ENCODE results near the gene ATOSA. TPM values are rescaled to one million over a fixed set of nuclear protein-coding genes. Genes with fewer than 3 reads are reported as not detected.
A peak's percentile ranks its signal among the peaks of the same experiment; 100 is the strongest.

ATOSA gene
- total RNA-seq, 3 donors from 2014 or later: 6.8 to 12.2 (median 8.1) TPM

GRCh38 chr15:52709187-52709981 lies 30.2 kb upstream of the ATOSA start:
- Mint-ChIP-seq H3K9me3 (no peaks in the 10 kb centered on the region), H3K36me3 (ENCODE audit: insufficient read depth) (no peaks in the 10 kb centered on the region), H3K4me3 (peak overlapping the region; percentile 25), H3K4me1 (ENCODE audit: low read depth) (peaks cover 5% of the 10 kb centered on the region), H3K27me3 (ENCODE audit: low read depth) (no peaks in the 10 kb centered on the region)
- no peak for ATAC-seq
- no peak for DNase-seq

DNA sequence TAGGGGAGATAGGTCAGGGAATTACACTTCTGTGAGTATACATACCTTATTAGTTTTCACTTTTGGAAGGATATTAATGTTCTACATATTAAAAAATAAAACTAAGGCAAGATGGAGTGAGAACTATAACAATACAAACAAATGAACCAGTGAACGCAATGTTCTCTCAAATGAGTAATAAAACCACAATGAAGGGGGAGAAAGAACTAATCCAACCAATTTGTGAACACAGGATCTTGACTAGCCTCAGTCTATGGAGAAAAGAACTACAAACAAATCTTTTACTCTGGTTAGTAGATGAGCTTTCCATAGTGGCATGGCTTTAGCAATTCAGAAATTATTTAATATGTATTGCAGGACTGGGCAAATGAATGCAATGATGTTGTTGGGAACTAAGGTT lies 26.9 kb upstream of the ATOSA start:
- H3K27me3 Mint-ChIP-seq (ENCODE audit: low read depth): peaks cover 2% of the 10 kb centered on the region
- no peaks in the 10 kb centered on the region for H3K36me3 Mint-ChIP-seq (ENCODE audit: insufficient read depth)
- no peak overlapping the region for H3K4me3 Mint-ChIP-seq
- H3K4me1 Mint-ChIP-seq (ENCODE audit: low read depth): peaks cover 5% of the 10 kb centered on the region
- H3K9me3 Mint-ChIP-seq: no peaks in the 10 kb centered on the region
- ATAC-seq: no peak
- no peak for DNase-seq

GRCh38 chr15:52702390-52702789 lies 23.2 kb upstream of the ATOSA start:
- H3K4me1 Mint-ChIP-seq (ENCODE audit: low read depth): no peaks in the 10 kb centered on the region

GRCh38 chr15:52699457-52699856 lies 20.3 kb upstream of the ATOSA start:
- ATAC-seq (no peak), DNase-seq (no peak)
- Mint-ChIP-seq H3K36me3 (ENCODE audit: insufficient read depth) (no peaks in the 10 kb centered on the region), H3K4me3 (no peak overlapping the region), H3K9me3 (no peaks in the 10 kb centered on the region), H3K27me3 (ENCODE audit: low read depth) (peaks cover 5% of the 10 kb centered on the region), H3K4me1 (ENCODE audit: low read depth) (no peaks in the 10 kb centered on the region)

More at GRCh38 chr15:52702390-52702789, 23.2 kb upstream of the ATOSA start:
- no peak for ATAC-seq
- H3K4me3 Mint-ChIP-seq: no peak overlapping the region
- peaks cover 5% of the 10 kb centered on the region for H3K27me3 Mint-ChIP-seq (ENCODE audit: low read depth)
- DNase-seq: no peak
- no peaks in the 10 kb centered on the region for H3K36me3 Mint-ChIP-seq (ENCODE audit: insufficient read depth)
- no peaks in the 10 kb centered on the region for H3K9me3 Mint-ChIP-seq

GRCh38 chr15:52698514-52698913 lies 19.3 kb upstream of the ATOSA start:
- ATAC-seq: no peak
- Mint-ChIP-seq H3K4me3 (no peak overlapping the region), H3K36me3 (ENCODE audit: insufficient read depth) (no peaks in the 10 kb centered on the region), H3K27me3 (ENCODE audit: low read depth) (peaks cover 5% of the 10 kb centered on the region), H3K4me1 (ENCODE audit: low read depth) (no peaks in the 10 kb centered on the region), H3K9me3 (no peaks in the 10 kb centered on the region)
- no peak for DNase-seq

DNA sequence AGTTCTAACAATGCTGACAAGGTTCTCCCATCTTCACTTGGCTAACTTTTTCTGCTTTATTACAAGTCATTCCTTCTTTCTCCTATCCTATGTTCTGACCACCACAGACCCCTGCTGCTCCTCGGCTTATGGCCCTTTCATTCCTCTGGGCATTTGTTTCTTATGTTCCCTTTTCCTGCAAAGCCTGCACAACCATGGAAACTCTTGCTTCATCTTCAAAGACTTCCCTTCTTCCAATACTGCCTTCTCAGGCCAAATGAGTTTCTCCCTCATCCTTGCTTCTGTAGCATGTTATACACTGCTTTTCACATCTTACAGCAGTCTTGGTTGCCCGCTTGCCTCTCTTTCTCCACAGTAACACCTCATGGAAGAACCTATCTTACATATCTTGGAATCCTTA lies 17.9 kb upstream of the ATOSA start:
- no peak overlapping the region for H3K4me3 Mint-ChIP-seq
- no peaks in the 10 kb centered on the region for H3K4me1 Mint-ChIP-seq (ENCODE audit: low read depth)
- ATAC-seq: no peak
- H3K27me3 Mint-ChIP-seq (ENCODE audit: low read depth): peaks cover 3% of the 10 kb centered on the region
- no peak for DNase-seq
- H3K9me3 Mint-ChIP-seq: no peaks in the 10 kb centered on the region
- no peaks in the 10 kb centered on the region for H3K36me3 Mint-ChIP-seq (ENCODE audit: insufficient read depth)

DNA sequence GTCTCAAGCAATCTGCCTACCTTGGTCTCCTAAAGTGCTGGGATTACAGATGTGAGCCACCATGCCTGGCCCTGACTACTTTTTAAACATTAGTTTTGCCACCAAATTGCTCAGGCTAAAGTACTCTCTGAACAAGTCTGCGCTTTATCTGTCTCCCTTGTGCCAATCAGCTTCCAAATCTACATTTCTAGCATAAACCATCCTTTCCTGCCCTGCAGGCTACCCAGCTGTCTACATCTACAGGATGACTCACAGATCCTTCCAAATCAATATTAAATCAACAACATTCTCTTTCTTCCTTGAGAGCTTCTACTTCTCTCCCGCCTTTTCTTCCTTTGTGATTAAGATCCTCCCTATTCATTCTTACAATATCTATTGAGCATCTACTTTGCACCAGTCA lies 16.0 kb upstream of the ATOSA start:
- H3K9me3 Mint-ChIP-seq: no peaks in the 10 kb centered on the region
- no peak overlapping the region for H3K4me3 Mint-ChIP-seq
- ATAC-seq (no peak), DNase-seq (no peak)
- no peaks in the 10 kb centered on the region for H3K36me3 Mint-ChIP-seq (ENCODE audit: insufficient read depth)
- no peaks in the 10 kb centered on the region for H3K27me3 Mint-ChIP-seq (ENCODE audit: low read depth)
- no peaks in the 10 kb centered on the region for H3K4me1 Mint-ChIP-seq (ENCODE audit: low read depth)

DNA sequence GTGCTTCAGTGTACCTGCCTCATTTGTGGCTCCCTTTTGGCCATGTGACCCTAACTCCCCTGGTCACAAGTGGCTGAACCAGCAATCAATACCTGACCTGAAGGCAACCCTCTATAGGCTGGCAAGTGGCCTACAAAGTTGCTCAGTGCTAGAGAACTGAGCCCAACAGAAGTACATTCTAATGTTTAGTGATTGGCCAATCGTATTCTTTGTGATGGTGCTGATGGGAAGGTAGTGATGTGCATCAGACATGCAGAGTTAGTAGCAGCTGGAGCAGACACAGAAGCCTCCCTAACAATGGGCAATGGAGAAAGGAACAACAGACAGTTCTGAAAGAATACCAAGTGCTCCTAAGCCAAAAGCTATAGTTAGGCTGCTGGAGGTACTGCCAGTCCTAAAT lies 10.4 kb upstream of the ATOSA start:
- ATAC-seq (no peak), DNase-seq (no peak)
- Mint-ChIP-seq H3K9me3 (no peaks in the 10 kb centered on the region), H3K36me3 (ENCODE audit: insufficient read depth) (no peaks in the 10 kb centered on the region), H3K4me3 (no peak overlapping the region), H3K27me3 (ENCODE audit: low read depth) (no peaks in the 10 kb centered on the region), H3K4me1 (ENCODE audit: low read depth) (no peaks in the 10 kb centered on the region)

DNA sequence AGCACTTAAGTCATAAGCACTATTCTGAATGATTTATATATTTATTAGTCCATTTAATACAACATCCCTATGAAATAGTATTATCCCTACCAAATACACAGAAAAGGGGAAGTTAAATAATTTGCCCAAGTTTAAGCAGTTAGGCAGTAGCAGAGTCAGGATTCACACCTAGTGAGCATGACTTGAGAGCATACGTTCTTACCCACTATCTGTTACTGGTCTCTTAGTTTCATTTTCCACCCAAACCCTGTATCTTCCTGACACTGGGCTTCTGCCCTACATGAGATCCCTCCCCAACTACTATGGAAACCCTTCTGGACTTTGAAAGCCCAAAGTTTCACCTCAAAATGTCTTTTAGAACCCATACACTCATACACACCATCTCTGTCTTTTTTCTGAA lies 4.4 kb upstream of the ATOSA start:
- peak overlapping the region; percentile 10 for H3K4me3 Mint-ChIP-seq
- H3K36me3 Mint-ChIP-seq (ENCODE audit: insufficient read depth): no peaks in the 10 kb centered on the region
- ATAC-seq: no peak
- no peaks in the 10 kb centered on the region for H3K27me3 Mint-ChIP-seq (ENCODE audit: low read depth)
- H3K9me3 Mint-ChIP-seq: no peaks in the 10 kb centered on the region
- no peak for DNase-seq
- H3K4me1 Mint-ChIP-seq (ENCODE audit: low read depth): peaks cover 31% of the 10 kb centered on the region

- Mint-ChIP-seq H3K27me3 (ENCODE audit: low read depth) (no peaks in the 10 kb centered on the region), H3K36me3 (ENCODE audit: insufficient read depth) (no peaks in the 10 kb centered on the region), H3K4me3 (no peak overlapping the region), H3K9me3 (no peaks in the 10 kb centered on the region), H3K4me1 (ENCODE audit: low read depth) (peaks cover 34% of the 10 kb centered on the region)
- no peak for ATAC-seq
- no peak for DNase-seq
Measured at GRCh38 chr15:52682781-52683180, 3.6 kb upstream of the ATOSA start.

- ATAC-seq (no peak), DNase-seq (no peak)
- no peak overlapping the region for H3K4me3 Mint-ChIP-seq
- H3K9me3 Mint-ChIP-seq: no peaks in the 10 kb centered on the region
- H3K4me1 Mint-ChIP-seq (ENCODE audit: low read depth): peaks cover 38% of the 10 kb centered on the region
- H3K27me3 Mint-ChIP-seq (ENCODE audit: low read depth): no peaks in the 10 kb centered on the region
- H3K36me3 Mint-ChIP-seq (ENCODE audit: insufficient read depth): no peaks in the 10 kb centered on the region
Measured at GRCh38 chr15:52682200-52682599, 3.0 kb upstream of the ATOSA start.

GRCh38 chr15:52681441-52681840 lies 2.3 kb upstream of the ATOSA start:
- Mint-ChIP-seq H3K27me3 (ENCODE audit: low read depth) (no peaks in the 10 kb centered on the region), H3K9me3 (no peaks in the 10 kb centered on the region), H3K4me1 (ENCODE audit: low read depth) (peaks cover 40% of the 10 kb centered on the region), H3K36me3 (ENCODE audit: insufficient read depth) (no peaks in the 10 kb centered on the region), H3K4me3 (no peak overlapping the region)
- ATAC-seq (no peak), DNase-seq (no peak)

DNA sequence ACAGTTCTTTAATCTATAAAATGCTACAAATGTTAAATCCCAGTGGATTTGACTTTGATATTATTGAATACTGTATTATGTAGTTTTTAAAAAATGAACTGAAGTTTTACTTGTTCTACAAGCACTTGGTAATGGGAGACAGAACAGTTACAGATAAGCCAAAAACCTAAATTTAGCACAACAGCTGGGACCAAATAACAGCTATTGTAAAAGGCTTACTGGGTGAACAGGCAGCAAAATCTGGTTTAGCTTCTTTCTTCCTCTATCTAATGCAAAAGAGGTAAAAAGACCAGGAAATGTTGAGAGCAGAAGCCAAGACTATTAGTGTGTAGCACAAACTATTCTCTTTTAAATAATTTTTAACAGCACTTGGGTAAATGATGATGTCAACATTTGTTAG lies 1.6 kb upstream of the ATOSA start:
- Mint-ChIP-seq H3K27me3 (ENCODE audit: low read depth) (no peaks in the 10 kb centered on the region), H3K4me3 (peak overlapping the region; percentile 16), H3K36me3 (ENCODE audit: insufficient read depth) (no peaks in the 10 kb centered on the region), H3K4me1 (ENCODE audit: low read depth) (peaks cover 45% of the 10 kb centered on the region), H3K9me3 (no peaks in the 10 kb centered on the region)
- DNase-seq (no peak), ATAC-seq (no peak)

- no peaks in the 10 kb centered on the region for H3K27me3 Mint-ChIP-seq (ENCODE audit: low read depth)
- DNase-seq (no peak), ATAC-seq (no peak)
- H3K9me3 Mint-ChIP-seq: no peaks in the 10 kb centered on the region
- H3K36me3 Mint-ChIP-seq (ENCODE audit: insufficient read depth): no peaks in the 10 kb centered on the region
- peak overlapping the region; percentile 76 for H3K4me3 Mint-ChIP-seq
- peaks cover 50% of the 10 kb centered on the region for H3K4me1 Mint-ChIP-seq (ENCODE audit: low read depth)
Measured at GRCh38 chr15:52680041-52680391, 828 bp upstream of the ATOSA start.

- no peaks in the 10 kb centered on the region for H3K27me3 Mint-ChIP-seq (ENCODE audit: low read depth)
- H3K4me3 Mint-ChIP-seq: peak overlapping the region; percentile 93
- DNase-seq: peak; percentile 38
- peaks cover 2% of the 10 kb centered on the region for H3K36me3 Mint-ChIP-seq (ENCODE audit: insufficient read depth)
- ATAC-seq: peak; percentile 68 to 72
- H3K4me1 Mint-ChIP-seq (ENCODE audit: low read depth): peaks cover 48% of the 10 kb centered on the region
- H3K9me3 Mint-ChIP-seq: no peaks in the 10 kb centered on the region
Measured at GRCh38 chr15:52678468-52679231, 538 bp downstream of the ATOSA start.

Measured in activated T-cell treated with anti-CD3 and anti-CD28 coated beads, Interleukin-2, amount 50 U/mL, for 4 hours (primary cell).